AG20443 (cell line): ENCODE data around the gene SHMT2.

Source experiments
- DNase-seq: peaks from one replicate; pipeline ENCODE4 v3.0.0; 2012; ENCODE audit warnings: low spot score, mixed read lengths

SHMT2 gene

DNA sequence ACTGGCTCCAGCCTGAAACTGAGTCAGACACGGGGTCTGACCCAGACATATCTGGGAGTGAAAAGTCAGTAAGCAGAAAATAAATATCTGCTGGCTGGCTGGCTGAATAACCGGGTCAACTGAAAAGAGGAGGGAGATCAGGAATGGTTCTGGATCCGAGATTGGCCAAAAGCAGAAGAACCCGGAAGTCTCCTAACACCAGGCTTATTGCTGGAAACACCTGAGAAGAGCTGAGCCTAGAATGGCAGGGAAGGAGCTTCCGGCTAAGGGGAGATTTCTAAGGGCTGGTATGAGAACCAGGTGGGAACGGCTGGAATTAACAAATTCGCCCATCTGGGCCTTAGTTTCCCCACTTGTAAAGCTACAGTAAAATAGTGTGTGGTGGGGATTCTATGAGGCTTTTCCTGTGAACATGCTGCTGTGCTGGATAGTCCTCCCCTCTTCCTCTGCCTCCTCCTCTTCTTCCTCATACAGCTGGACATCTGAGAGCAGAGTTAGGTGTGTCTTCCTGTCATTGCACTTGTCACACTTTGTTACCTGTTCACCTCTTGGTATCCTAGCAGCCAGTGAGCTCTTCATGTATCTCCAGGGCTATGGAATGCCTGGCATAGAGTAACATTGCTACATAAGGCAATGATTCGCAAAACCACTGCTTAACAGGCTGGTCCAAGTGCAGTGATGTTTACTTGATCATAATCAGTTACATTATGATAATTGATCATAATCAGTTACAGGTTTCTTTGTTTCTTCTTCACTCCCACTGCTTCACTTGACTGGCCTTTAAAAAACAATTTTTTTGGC is 2.0 kb upstream of the SHMT2 start:
- no peak for DNase-seq

DNA sequence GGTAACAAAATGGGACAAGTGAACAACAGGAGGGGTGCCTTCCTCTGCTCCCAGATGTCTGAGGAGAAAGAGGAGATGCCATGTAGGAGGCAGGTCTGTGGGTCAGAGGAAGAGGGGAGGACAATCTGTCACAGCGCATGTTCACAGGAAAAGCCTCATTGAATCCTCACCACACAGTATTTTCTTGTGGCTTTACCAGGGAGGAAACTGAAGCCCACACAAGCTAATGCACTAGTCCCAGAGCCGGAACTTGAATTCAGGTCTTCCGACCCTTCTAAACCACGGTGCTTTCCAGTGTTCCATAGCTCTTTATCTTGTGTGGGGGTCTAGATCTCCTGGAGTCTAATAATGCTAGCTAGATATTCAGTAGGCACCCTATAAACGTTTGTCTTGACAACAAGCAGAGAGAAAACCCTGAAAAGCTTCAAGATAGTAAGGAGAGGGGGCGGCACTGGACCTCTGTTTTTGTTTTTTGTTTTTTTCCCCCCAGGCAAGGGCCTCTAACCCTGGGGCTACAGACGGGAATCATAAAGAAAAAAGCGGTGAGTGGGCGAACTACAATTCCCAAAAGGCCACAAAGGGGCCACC is 371 bp upstream of the SHMT2 start:
- no peak for DNase-seq

DNA sequence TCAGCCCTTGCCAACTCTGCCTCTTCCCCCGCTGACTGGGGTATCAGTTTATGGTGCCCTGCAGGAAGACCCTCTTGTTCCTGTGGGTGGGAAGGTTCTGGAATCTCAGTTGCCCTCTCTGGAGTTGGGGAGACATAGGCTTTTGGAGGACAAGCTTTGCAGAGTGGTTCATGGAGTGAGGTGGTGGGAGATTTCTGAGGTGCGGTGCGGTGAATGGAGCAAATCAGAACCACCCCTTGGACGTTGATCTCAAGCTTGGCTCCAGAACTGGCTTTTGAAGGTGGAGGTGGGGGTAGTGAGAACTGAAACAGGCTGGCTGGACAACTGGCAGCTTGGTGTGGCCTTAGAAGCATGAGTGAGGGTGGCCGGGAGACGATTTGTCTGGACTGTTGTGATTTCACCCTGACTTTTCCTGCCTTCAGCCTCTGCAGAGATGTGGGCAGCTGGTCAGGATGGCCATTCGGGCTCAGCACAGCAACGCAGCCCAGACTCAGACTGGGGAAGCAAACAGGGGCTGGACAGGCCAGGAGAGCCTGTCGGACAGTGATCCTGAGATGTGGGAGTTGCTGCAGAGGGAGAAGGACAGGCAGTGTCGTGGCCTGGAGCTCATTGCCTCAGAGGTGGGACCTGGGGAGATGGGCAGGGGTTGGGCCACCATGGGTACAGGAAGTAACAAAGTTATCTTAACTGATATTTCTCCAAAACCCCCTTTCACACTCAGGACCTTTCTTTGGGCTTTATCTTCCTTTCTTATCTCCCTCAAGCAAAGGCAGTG is 1.1 kb downstream of the SHMT2 start:
- no peak for DNase-seq

DNA sequence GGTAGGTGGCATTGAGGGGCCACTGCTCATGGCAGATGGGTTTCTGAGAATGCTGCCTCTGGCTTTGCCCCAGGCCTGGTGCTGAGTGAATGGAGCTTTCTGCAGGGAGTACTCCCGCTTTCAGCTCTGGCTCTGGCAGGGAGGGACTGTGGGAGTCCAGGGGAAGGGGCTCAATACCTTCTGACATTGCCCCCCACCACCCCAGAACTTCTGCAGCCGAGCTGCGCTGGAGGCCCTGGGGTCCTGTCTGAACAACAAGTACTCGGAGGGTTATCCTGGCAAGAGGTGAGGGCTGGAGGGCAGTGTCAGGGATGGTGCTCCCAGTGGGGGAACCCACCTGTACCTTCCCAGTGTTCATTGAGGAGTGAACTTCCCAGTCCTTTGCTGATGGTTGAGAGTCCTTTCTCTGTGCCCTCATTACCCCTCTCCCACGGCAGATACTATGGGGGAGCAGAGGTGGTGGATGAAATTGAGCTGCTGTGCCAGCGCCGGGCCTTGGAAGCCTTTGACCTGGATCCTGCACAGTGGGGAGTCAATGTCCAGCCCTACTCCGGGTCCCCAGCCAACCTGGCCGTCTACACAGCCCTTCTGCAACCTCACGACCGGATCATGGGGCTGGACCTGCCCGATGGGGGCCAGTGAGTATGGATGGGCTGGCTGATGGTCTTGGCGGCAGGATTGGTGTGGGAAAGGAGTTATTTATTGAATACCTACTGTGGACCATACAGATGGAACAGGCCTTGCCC is 1.9 kb downstream of the SHMT2 start:
- no peak for DNase-seq

DNA sequence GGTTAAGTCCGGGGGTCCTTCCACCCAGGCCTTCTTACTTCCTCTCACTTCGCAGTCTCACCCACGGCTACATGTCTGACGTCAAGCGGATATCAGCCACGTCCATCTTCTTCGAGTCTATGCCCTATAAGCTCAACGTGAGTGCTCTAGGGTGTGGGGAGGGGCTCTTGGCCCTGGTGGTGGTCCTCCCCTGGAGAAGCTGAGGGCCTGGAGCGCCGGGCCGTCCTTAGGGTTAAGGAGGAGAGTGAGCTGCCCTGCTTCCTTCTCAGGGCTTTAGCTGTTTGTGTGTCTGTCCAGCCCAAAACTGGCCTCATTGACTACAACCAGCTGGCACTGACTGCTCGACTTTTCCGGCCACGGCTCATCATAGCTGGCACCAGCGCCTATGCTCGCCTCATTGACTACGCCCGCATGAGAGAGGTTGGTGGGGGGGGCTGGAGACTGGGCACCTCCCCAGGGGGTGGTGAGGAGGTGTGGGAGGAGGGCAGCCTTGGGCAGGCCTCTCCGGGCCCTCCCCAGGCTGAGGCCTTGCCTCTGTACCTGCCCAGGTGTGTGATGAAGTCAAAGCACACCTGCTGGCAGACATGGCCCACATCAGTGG is 2.7 kb downstream of the SHMT2 start:
- DNase-seq = no peak

DNA sequence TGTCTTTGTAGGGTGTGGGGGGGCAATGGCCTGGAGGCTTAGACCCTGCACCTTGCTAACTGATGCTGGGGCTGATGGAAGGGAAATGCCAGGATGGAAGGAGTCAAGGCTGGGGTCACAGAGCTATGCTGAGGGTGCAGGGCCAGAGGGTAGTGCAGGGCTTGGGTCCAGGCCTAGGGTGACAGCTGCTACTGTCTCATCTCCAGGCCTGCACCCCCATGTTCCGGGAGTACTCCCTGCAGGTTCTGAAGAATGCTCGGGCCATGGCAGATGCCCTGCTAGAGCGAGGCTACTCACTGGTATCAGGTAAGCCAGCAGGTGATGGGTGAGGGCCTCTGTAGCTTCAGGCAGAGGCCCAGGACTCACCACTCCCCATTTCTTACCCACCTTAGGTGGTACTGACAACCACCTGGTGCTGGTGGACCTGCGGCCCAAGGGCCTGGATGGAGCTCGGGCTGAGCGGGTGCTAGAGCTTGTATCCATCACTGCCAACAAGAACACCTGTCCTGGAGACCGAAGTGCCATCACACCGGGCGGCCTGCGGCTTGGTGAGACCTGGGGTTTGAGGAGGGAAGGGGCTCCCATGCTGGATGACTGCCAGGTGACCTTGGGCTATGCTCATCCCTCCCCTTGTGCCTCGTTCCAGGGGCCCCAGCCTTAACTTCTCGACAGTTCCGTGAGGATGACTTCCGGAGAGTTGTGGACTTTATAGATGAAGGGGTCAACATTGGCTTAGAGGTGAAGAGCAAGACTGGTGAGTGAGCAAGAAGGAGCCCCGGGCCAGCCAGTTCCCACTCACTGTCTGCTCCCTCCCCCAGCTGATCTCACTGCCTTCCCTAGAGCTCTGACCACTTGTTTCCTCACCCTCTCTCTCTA is 4.1 kb downstream of the SHMT2 start:
- no peak for DNase-seq

DNA sequence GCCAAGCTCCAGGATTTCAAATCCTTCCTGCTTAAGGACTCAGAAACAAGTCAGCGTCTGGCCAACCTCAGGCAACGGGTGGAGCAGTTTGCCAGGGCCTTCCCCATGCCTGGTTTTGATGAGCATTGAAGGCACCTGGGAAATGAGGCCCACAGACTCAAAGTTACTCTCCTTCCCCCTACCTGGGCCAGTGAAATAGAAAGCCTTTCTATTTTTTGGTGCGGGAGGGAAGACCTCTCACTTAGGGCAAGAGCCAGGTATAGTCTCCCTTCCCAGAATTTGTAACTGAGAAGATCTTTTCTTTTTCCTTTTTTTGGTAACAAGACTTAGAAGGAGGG is 4.7 kb downstream of the SHMT2 start:
- DNase-seq = no peak

DNA sequence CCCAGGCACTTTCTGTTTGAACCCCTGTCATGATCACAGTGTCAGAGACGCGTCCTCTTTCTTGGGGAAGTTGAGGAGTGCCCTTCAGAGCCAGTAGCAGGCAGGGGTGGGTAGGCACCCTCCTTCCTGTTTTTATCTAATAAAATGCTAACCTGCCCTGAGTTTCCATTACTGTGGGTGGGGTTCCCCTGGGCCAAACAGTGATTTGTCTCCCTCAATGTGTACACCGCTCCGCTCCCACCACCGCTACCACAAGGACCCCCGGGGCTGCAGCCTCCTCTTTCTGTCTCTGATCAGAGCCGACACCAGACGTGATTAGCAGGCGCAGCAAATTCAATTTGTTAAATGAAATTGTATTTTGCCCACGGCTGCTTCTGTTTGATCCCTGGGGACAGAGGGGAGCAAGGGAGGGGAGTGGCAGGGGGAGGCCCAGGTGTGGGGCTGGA is 5.1 kb downstream of the SHMT2 start:
- no peak for DNase-seq

DNA sequence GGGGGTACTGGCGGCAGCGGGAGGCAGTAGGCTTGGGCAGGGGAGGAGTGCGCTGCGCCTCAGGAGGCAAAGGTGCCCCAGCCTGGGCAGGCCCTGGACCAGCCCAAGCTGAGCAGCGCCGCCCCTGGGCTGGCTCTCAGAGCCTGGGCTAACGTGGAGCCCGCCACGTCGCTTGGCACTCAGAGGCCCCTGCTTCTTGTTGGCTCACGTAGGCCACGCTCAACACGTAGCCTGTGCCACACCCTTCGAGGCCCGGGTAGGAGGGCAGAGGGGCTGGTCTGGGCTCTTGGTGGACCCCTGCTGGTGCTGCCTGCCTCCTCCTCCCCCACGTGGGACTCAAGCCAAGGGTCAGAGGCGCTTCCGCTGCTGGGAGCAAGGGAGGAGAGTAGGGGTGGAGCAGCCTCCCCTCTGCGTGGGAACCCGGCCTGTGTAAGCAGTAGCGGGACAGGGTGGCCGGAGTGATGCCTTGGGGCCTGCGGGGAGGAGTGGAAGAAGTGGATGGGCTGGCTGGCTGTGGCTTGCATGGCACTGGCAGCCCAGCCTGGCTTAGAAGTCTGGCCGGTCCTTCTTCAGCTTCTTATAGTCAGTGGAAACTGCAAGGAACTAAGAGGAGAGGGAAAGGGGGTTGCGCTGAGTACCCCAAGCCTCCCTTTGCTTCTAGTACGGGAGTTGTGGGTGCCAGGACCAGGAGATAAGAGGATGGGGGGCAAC is 5.7 kb downstream of the SHMT2 start:
- DNase-seq = no peak

DNA sequence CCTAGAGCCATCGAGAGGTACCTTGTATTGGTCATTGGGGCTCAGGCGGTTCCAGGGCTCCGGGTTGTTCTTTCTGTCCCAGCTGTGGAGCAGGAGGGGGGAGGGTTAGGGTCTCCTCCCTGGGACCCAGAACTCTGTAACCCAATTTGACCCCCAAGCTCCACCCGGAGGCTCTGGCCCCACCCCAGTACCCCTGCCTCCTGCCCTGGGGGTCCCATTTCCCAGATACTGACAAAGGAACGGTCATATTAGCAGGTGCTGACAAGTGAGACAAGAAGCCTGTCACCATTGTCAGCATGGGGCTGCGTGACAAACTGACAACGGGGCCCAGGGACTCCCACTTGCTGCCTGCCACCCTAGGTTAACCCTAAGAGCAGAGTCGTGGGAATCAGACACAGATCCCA is 6.2 kb downstream of the SHMT2 start:
- no peak for DNase-seq

DNA sequence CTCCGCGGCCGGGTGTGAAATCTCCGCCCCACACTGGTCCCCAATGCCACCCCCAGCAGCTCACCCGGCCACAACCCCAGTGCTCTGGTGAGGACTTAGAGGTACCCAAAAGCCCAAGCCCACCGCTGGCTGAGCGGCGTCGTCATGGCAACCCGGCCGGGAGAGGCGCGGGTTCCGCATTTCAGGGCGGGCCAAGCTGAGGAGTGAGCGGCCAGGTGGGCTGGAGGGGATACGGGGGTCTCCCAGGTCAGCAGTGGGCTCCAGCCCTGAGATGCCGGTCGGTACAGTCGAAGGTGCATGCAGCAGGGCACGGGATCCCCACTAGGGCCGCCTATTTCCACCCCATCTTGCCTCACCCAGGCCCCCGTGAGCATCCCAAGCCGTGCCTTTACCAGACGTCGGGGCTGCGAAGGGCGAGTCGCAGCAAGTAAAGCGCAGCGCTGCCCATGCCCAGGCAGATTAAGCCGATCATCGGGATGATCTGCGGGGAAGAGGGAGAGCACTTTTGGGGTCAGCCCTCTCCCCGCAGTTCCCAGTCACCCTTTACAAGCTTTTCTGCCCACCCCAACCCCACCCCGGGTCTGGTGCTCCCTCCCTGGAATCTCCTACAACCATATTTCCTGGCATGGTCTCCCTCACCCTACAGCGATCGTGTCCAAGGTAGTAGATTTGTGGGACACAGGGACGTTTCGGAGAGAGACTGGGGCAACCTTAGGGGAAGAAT is 6.9 kb downstream of the SHMT2 start:
- no peak for DNase-seq

DNA sequence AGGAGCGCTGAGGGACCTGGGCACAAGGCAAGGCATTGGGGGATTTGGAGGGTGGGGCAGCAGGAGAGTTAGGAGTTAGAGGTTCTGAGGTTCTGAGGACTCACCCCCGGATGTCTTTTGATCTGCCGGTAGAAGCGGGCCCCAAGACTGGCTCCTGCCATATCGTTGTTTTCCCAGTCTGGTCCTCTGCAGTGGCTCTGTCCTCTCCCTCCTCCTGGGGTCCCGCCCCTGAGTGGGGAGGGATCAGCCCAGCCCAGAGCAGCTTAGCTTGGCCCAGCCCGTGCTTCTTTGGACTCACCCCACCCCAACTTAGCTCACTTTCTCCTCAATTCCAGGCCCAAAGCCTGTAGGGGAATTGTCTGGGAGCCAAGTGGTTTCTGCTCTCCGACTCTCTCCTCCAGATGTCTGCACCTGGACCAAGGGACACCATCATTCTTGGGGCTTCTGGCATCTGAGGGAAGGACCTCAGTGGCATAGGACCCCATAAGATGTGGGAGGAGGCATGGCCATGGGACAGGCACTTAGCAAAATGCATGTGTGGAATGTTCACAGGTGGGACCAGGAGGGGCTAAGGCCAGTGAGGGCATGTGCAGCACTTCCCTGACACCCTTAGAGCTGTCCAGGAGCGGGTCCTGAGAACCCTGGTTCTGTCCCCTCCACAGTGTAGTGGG is 7.5 kb downstream of the SHMT2 start:
- no peak for DNase-seq

DNA sequence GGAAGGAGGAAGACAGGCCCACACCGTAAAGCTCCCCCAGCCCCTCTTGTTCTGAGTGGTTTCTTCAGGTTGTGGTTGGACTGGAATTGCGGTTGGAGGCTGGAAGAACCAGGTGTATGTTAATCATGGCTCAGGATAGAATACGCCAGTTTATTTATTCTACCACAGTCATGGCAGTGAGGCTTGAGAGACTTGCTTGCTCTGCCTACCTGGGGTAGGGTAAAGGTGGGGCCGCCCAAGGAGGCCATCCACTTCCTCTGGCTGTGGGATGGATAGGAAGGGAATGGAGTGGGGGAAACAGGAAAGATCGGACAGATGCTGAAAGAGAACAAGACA is 8.1 kb downstream of the SHMT2 start:
- DNase-seq = no peak

DNA sequence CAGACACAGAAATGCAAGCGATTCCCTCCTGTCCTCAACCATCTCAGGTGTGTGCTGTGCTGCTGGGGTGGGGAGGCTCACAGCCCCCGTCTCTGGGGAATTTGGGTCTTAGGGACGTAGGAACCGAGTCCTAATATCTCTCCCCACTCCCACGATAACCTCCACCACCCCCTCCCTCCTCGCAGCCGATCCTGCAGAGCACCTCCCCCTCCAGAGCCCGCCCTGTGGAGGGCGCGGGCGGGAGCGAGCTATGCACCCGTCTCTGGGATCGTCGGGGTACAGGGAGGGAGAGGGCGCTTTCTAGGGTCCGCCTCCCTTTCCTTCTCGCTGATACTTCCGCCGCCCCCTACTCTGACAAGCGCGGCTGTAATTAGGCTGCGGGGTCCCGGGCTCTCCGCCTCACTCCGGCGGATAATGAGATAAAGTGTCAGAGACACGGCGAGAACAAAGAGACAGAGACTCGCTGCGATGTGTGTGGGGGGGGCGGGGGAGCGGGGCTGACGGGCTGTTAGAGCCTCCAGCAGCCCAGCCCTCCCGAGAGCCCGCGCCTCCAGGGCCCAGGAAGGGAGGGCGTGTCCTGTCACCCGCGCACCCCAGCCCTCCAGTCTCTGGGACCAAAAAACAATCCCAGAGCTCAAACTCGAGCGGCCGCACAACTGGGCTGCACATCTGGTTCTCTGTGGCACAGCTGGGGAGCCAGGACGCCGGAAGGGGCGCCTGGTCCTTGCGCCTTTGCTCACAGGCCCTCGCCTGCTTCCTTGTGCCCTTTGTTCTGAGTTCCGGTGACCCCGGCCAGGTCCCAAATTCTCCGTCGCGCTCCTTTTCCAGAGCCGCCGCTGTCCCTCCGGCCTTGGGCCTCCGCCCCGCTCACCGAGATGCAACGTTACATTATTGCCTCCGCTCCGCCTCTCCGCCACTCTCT is 8.7 kb downstream of the SHMT2 start:
- no peak for DNase-seq

DNA sequence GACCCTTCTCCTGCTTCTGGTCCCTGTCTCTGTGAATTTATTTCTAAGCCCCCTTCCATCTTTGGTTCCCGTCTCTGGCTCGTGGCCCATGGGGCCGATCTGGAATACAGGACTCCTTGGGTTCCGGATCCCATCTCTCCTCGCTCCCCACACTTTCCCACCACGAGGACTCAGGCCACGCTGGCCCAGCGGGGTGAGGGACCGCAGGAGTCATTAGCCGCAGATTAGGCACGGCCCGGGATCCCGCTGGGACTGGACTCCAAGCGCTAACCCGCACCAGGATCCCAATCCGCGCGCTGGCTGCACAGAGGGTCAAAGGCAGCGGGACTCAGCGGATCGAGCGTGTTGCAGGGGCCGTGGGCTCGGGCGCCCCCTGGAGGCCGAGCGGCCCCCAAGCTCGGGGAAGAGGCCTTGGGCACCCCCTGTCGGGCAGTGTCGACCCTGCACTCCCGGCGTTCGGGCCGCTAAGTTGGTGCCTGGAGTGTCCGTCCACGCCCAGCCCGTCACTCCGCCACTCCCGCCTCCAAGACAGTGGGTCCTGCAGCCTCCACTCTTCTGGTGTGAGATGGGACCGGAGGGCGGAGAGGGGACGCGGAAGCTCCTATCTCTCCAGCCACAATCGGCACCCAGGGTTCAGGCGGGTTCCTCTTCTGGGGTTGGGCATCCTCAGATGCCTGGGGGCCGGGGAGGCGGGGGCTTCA is 9.5 kb downstream of the SHMT2 start:
- peak; percentile 97 for DNase-seq

DNA sequence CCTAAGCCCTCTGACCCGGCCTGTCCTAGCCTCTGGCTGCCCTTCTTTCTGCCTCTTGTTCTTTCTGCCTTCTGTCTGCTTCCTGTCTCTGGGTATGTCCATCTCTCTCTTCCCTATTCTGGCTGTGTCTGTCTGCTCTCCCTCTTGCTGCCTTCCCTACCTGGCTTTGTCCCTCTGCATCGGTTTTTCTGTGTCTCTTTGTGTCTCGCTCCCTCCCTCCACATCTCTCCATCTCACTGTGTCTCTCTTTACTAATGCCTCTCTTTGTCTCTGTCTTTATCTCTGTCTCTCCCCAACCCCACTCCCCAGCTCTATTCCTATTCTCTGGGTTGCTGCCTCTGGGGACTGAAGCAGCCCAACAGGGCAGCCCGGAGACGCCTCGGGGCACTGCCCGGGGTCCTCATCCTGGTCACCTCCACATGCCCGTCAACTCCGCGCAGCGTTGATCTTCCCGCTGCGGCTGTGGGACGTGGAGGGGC is 10.1 kb downstream of the SHMT2 start:
- no peak for DNase-seq
